ENCODE data around the gene WNT7B.
A peak's percentile ranks its signal among the peaks of the same experiment; 100 is the strongest.

WNT7B gene

DNA sequence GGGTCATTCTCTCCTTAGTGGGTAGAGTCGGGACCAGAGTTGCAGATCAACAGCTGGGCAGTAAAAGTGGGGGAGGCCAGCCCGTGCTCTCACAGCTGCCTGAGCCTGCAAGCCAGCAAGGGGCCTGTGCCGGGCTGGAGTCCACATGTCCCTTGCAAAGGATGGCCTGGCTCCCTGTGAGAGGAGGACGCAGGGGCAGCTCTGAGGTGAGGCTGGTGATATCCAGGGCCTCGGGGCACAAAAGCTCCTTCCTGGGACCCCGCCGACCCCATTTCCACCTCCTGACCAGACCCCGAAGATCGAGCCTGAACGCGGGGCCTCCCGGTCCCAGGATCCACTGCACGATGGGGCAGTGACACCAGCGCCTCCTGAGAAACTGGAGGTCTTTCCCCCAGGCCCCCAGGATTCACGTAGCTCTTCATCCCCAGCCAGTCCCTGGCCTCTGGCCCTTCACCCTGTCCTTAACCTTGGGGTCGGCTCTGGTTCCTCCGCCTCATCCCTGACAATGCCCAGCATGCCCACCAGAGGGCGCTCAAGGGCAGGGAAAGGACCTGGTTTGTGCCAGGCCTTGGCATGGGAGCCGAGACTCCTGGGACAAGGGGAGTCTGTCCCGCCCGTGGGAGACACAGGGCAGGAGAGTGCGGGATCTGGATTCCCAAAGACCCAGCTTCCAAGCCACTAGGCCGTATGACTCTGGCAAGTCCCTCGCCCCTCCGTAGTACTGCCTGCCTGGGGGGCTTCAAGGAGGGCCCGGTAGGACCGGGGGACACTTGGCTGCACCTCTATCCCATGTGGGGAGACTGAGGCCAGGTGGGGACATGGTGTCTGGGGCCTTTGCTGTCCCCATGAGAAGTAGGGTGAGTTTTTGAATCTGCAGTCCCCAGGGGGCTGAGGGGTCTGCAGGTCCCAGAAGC is 17.8 kb upstream of the WNT7B start:
- DNase-seq: peak; percentile 81

GRCh38 chr22:45993841-45994240 is 16.9 kb upstream of the WNT7B start:
- DNase-seq: no peak

- DNase-seq: no peak
Measured at GRCh38 chr22:45993143-45993692, 16.3 kb upstream of the WNT7B start.

GRCh38 chr22:45992737-45993136 is 15.8 kb upstream of the WNT7B start:
- no peak for DNase-seq

DNA sequence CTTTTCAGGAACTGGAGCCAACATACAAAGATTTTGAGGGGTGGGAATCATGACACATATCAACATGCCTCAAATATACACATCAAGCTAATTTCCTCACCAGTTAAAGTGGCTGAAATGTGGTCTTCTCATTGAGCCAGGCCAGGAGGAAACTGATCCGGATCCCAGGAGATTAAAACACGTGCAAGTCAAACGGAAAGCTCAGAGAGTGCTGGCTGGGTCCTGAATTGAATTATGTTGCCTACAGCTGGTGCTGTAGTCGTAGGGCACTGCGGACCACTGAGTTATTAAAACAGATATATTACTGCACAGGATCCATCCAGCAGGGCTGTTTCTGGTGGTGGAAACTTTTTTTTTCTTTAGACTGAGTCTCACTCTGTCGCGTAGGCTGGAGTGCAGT is 14.1 kb upstream of the WNT7B start:
- no peak for DNase-seq

DNA sequence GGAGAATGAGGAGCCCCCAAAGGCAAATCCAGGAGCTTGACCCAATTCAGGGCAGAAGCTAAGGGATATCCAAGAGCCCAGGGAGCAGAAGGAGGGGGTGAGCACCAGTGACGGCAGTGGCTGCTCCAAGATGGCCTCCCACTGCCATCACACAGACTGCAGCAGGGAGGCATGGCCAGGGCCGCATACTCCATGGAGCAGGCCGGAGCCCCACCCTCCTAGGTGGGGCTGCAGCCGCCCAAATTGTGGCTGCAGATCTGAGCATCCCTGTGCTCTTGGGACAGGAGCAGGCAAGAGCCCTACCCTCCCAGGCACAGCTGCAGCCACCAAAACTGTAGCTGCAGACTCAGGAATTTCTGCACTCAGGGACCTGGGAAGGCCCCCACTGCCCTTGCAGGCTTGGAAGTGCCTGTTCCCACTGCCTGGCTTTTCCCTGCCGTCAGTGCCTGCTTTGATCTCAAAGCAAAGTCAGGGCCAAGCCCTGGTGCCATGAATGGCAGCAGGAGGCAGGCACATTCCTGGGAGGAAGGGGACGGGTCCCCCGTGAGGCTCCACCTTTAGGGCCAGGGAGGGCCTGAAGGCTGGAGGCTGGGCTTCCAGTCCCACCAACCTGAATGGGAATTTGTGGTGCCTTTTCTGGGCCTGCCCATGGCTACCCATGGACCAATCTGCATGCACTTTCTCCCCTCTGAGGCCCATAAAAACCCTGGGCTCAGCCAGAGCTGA is 10.3 kb upstream of the WNT7B start:
- DNase-seq: no peak

- no peak for DNase-seq
Measured at GRCh38 chr22:45984316-45984916, 7.5 kb upstream of the WNT7B start.

GRCh38 chr22:45983797-45984196 is 6.8 kb upstream of the WNT7B start:
- no peak for DNase-seq

DNA sequence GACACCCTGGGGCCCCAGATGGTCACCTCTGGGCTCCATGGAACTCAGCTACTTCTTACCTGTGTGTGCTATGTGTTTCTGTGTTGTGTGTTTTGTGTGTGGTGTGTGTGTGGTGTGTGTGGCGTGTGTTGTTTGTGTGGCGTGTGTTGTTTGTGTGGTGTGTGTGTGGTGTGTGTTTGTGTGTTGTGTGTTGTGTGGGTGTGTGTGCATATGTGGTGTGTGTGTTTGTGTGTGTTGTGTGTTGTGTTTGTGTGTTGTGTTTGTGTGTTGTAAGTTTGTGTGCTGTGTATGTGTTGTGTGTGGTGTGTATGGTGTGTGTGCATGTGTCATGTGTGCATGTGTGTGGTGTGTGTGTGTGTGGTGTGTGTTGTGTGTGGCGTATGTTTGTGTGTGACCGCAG is 3.8 kb upstream of the WNT7B start:
- DNase-seq: no peak

GRCh38 chr22:45980268-45980570 is 3.3 kb upstream of the WNT7B start:
- DNase-seq: no peak

GRCh38 chr22:45978275-45978713 is 1.3 kb upstream of the WNT7B start:
- no peak for DNase-seq

DNA sequence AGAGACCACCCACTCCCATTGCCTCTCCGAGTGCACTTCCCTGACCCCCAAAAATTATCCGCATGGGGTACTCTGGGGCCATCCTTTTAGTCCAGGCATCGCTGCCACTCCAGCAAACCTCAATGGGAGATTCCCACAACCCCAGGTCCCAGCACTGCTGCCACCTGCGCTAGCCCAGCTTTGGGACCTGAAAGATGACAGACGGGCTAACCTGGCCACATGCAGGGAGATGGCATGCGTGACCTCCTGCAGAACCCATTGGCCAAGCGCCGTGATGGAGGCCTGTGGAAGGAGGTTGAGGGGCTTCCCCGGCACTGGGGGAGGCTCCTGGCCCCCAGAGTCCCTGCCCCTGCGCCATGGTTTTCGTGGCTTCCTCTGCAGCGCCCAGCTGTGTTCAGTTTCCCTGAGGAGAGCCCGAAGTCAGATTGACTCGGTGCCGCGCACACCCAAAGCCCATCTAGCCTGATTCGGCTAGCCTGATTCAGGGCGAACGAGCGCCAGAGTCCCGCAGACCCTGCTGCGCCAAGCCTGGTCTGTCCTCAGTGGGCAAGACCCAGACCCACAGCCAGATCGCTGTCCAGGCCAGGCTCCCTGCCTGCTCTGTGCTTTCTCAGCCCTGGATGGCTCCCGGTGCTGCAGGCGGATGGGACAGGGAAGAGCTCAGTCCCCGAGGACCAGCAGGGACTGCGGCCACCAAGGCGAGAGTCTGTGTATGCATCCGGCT is 751 bp upstream of the WNT7B start:
- no peak for DNase-seq

- DNase-seq: no peak
Measured at GRCh38 chr22:45976254-45977002, 534 bp downstream of the WNT7B start.

GRCh38 chr22:45975164-45976161 is 1.5 kb downstream of the WNT7B start:
- no peak for DNase-seq

DNA sequence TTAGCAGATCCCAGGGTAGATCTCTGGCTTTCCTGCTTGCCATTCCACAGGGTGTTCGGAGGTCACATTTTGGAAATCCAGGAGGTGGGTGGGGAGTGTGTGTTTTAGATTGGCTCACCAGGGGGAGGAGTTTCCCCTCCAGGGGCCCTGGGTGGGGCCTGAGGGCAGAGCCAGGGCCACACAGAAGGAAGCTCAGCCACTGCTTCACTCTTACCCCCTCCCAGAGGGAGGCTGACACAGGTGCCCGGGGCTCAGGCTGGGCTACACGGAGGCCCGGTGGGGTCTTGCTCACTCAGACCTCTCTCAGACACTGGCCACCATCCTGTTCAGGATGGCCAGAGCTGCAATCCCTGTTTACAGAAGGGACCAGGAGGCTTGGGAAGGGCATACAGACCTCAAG is 2.5 kb downstream of the WNT7B start:
- no peak for DNase-seq

GRCh38 chr22:45972889-45973253 is 4.1 kb downstream of the WNT7B start:
- DNase-seq: no peak

GRCh38 chr22:45972091-45972888 is 4.7 kb downstream of the WNT7B start:
- DNase-seq: no peak

- DNase-seq: no peak
Measured at GRCh38 chr22:45971408-45972028, 5.4 kb downstream of the WNT7B start.

- DNase-seq: no peak
Measured at GRCh38 chr22:45970705-45971407, 6.1 kb downstream of the WNT7B start.
